A549 (cell line): ENCODE measurements around the gene HOXC6. TPM values are rescaled to one million over a fixed set of nuclear protein-coding genes. Genes with fewer than 3 reads are reported as not detected.

ENCODE experiments used
- ATAC-seq, 2 experiments: fragments of 200-7000 bp in 1 of 2; fragments of >200 bp in 1 of 2; cut with Nextera tagmentation in 1 of 2; cut with Tn5 transposase in 1 of 2; 3 replicates each; pipeline versions ENCODE4 v1.8.0 to v1.9.1; 2018 to 2020; ENCODE audit warnings: mild to moderate bottlenecking in 1 of 2, moderate library complexity in 1 of 2
- CTCF ChIA-PET: fragments of 300-600 bp; sonication (Branson Sonifier 250); formaldehyde crosslinking; extraction: SDS; loops from one replicate; lab custom pipeline; 2021; ENCODE audit warnings: antibody characterized with exemption, inconsistent platforms; lab: Yijun Ruan, JAX
- POLR2A ChIA-PET: fragments of 350-600 bp; formaldehyde crosslinking; extraction: SDS; loops from one replicate; lab custom pipeline; 2021; ENCODE audit warnings: antibody characterized with exemption, inconsistent platforms; lab: Yijun Ruan, JAX
- DNase-seq, 2 experiments: peaks; one replicate each; pipeline versions ENCODE4 v3.0.0 to v3.0.0-alpha.2; 2011 to 2016; ENCODE audit warnings: low read depth in 1 of 2, low spot score in 1 of 2
- FAIRE-seq: peaks from 2 replicates; lab custom pipeline; 2011; peaks lifted over from hg19 to GRCh38; lab: Jason Lieb, UNC
- H3K27ac ChIP-seq, 2 experiments: fragments of >200 bp; sonication (Bioruptor Twin); formaldehyde crosslinking; 3 replicates each; pipeline ENCODE4 v1.5.1; 2016 to 2017
- H3K4me1 ChIP-seq: fragments of >200 bp; sonication (Bioruptor Twin); formaldehyde crosslinking; 3 replicates; pipeline ENCODE4 v1.6.1; 2016
- H3K4me2 ChIP-seq: fragments of >200 bp; sonication (Bioruptor Twin); formaldehyde crosslinking; 3 replicates; pipeline ENCODE4 v1.6.1; 2016
- H3K4me3 ChIP-seq: fragments of >200 bp; sonication (Bioruptor Twin); formaldehyde crosslinking; 3 replicates; pipeline ENCODE4 v1.5.1; 2016
- H3K9me3 ChIP-seq: fragments of >200 bp; sonication (Bioruptor Twin); formaldehyde crosslinking; 3 replicates; pipeline ENCODE4 v1.6.1; 2016
- CHD2 ChIP-seq: fragments of 150-350 bp; IDR thresholded peaks from 2 replicates; pipeline ENCODE4 v1.6.1; 2014; ENCODE audit warnings: low read length; ENCODE audit not compliant: partially characterized antibody
- E2F6 ChIP-seq: IDR thresholded peaks from 2 replicates; pipeline ENCODE4 v1.6.1; 2012; ENCODE audit warnings: low read depth, borderline replicate concordance
- ESRRA ChIP-seq: fragments of 150-350 bp; IDR thresholded peaks from 2 replicates; pipeline ENCODE4 v1.6.1; 2014; ENCODE audit warnings: mild to moderate bottlenecking, low read length, borderline replicate concordance
- FOSL2 ChIP-seq, 2 experiments: fragments of 450-650 bp in 1 of 2; fragments of >200 bp in 1 of 2; sonication (Bioruptor Twin) in 1 of 2; formaldehyde crosslinking; IDR thresholded peaks; 2 replicates each; pipeline versions ENCODE4 v1.5.0 to v1.6.1; 2016 to 2020; ENCODE audit warnings: mild to moderate bottlenecking in 1 of 2, moderate library complexity in 1 of 2
- HDAC2 ChIP-seq: fragments of 200-600 bp; sonication (generic); IDR thresholded peaks from 2 replicates; pipeline ENCODE4 v1.6.1; 2016
- HOXB13 ChIP-seq: fragments of 250-450 bp; sonication (Bioruptor Pico); IDR thresholded peaks from 2 replicates; pipeline ENCODE4 v1.5.0; 2020; ENCODE audit warnings: low read depth, mild to moderate bottlenecking, moderate library complexity
- KDM1A ChIP-seq: fragments of 200-600 bp; sonication (generic); IDR thresholded peaks from 2 replicates; pipeline ENCODE4 v1.6.1; 2016; ENCODE audit warnings: low read depth, mild to moderate bottlenecking
- MYC ChIP-seq: IDR thresholded peaks from 2 replicates; pipeline ENCODE4 v1.6.1; 2012; ENCODE audit warnings: mild to moderate bottlenecking, inconsistent platforms, low read length, improper control_type of control experiment, borderline replicate concordance
- NFE2L2 ChIP-seq: fragments of 150-350 bp; conservative IDR thresholded peaks from 2 replicates; pipeline ENCODE4 v1.6.1; 2014; ENCODE audit warnings: low read length
- POLR2A ChIP-seq: IDR thresholded peaks from 2 replicates; pipeline ENCODE4 v1.6.1; 2012; ENCODE audit warnings: mild to moderate bottlenecking, low read length
- POLR2AphosphoS2 ChIP-seq: conservative IDR thresholded peaks from 2 replicates; pipeline ENCODE4 v1.6.1; 2012; ENCODE audit warnings: low read length, improper control_type of control experiment, inconsistent platforms
- RAD21 ChIP-seq, 2 experiments: fragments of >200 bp in 1 of 2; sonication (Bioruptor Twin) in 1 of 2; formaldehyde crosslinking in 1 of 2; IDR thresholded peaks in 1 of 2; conservative IDR thresholded peaks in 1 of 2; 2 replicates in 1 of 2; 3 replicates in 1 of 2; pipeline ENCODE4 v1.6.1; 2012 to 2018; ENCODE audit warnings: inconsistent platforms in 1 of 2
- RNF2 ChIP-seq: fragments of 200-600 bp; sonication (generic); IDR thresholded peaks from 2 replicates; pipeline ENCODE4 v1.6.1; 2016; ENCODE audit warnings: low read depth, mild to moderate bottlenecking, antibody characterized with exemption, moderate library complexity, borderline replicate concordance
- SREBF2 ChIP-seq: fragments of 450-650 bp; IDR thresholded peaks from 2 replicates; pipeline ENCODE4 v1.6.1; 2014; ENCODE audit warnings: mild to moderate bottlenecking, moderate library complexity
- TFCP2L1 ChIP-seq: fragments of 250-450 bp; sonication (Bioruptor Pico); IDR thresholded peaks from 2 replicates; pipeline ENCODE4 v1.5.0; 2021; ENCODE audit warnings: mild to moderate bottlenecking
- USF2 ChIP-seq: fragments of 450-650 bp; IDR thresholded peaks from 2 replicates; pipeline ENCODE4 v1.6.1; 2014; ENCODE audit warnings: antibody characterized with exemption
- ZFP36 ChIP-seq: fragments of 450-650 bp; IDR thresholded peaks from 2 replicates; pipeline ENCODE4 v1.6.1; 2014; ENCODE audit warnings: borderline replicate concordance; ENCODE audit not compliant: partially characterized antibody
- ZNF302 ChIP-seq: fragments of 250-450 bp; sonication (Bioruptor Pico); IDR thresholded peaks from 2 replicates; pipeline ENCODE4 v1.9.0; 2021; ENCODE audit warnings: inconsistent platforms, mild to moderate bottlenecking, moderate library complexity
- WGBS: methylation state at CpG from one replicate; pipeline ENCODE4 v1.1.6; 2017; ENCODE audit errors: missing lambda C conversion rate; 5-methylcytosine and 5-hydroxymethylcytosine counted together
- polyA plus RNA-seq, 4 experiments: library from polyadenylated mRNA; depleted of rRNA in 3 of 4; stranded (reverse); fragments of >200 nt; fragmentation: RNase III in 1 of 4; extraction: RNeasy Plus Mini Kit Qiagen cat#74134 plus additional on column Dnase treatment in 1 of 4; gene quantifications; 2 replicates in 3 of 4; 3 replicates in 1 of 4; pipeline ENCODE4 v1.2.3, GENCODE V29; 2011 to 2017
- TF ChIP-seq, protein P1 (sequence below): fragments of >200 bp; sonication (Bioruptor Twin); formaldehyde crosslinking; IDR thresholded peaks from 2 replicates; pipeline ENCODE4 v1.6.1; 2016
- TF ChIP-seq, protein P2 (sequence below): fragments of >200 bp; sonication (Bioruptor Twin); formaldehyde crosslinking; IDR thresholded peaks from 3 replicates; pipeline ENCODE4 v1.6.1; 2016
- TF ChIP-seq, protein P3 (sequence below): IDR thresholded peaks from 2 replicates; pipeline ENCODE4 v1.6.1; 2012

HOXC6 gene
- polyA plus RNA-seq, 2 of the 4 experiments (the other 2 are of a cell fraction): 5.2 to 6.0 TPM

- TF ChIP-seq ESRRA: no peak
- no peak for TF ChIP-seq ZFP36
- TF ChIP-seq, protein P1, sequence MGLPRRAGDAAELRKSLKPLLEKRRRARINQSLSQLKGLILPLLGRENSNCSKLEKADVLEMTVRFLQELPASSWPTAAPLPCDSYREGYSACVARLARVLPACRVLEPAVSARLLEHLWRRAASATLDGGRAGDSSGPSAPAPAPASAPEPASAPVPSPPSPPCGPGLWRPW: no peak
- no peak for TF ChIP-seq HOXB13 (CRISPR knock-in tag)
- TF ChIP-seq USF2: no peak
- TF ChIP-seq NFE2L2: no peak
- TF ChIP-seq, protein P2, sequence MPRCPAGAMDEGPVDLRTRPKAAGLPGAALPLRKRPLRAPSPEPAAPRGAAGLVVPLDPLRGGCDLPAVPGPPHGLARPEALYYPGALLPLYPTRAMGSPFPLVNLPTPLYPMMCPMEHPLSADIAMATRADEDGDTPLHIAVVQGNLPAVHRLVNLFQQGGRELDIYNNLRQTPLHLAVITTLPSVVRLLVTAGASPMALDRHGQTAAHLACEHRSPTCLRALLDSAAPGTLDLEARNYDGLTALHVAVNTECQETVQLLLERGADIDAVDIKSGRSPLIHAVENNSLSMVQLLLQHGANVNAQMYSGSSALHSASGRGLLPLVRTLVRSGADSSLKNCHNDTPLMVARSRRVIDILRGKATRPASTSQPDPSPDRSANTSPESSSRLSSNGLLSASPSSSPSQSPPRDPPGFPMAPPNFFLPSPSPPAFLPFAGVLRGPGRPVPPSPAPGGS: no peak
- no peak for TF ChIP-seq ZNF302
- TF ChIP-seq, protein P3, sequence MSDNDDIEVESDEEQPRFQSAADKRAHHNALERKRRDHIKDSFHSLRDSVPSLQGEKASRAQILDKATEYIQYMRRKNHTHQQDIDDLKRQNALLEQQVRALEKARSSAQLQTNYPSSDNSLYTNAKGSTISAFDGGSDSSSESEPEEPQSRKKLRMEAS: no peak
- no peak overlapping the region for H3K4me2 ChIP-seq
- ATAC-seq (no peak), FAIRE-seq (no peak), DNase-seq (no peak)
- POLR2A ChIA-PET: interaction anchor here (0.6 to 1.1 kb wide), 3 partner anchors 10 to 56 kb away, joined by 3 to 4 read pairs (median 3); partner anchors contain the start of gene HOXC10
- no peak overlapping the region for H3K4me3 ChIP-seq
- WGBS: 93% methylated on average over 55 of the region's 60 CpGs
- H3K27ac ChIP-seq: peak overlapping the region; percentile 78 to 89; a peak in 5 of 6 replicates
- H3K9me3 ChIP-seq: no peaks in the 10 kb centered on the region
- H3K4me1 ChIP-seq: peaks cover 20% of the 10 kb centered on the region
- CTCF ChIA-PET: interaction anchor here (1.0 to 28.7 kb wide), 7 partner anchors 8 to 251 kb away, joined by 3 to 1074 read pairs (median 22); partner anchors contain the start of genes HOXC10, HOXC8 and SMUG1
These were observed 33.8 kb upstream of the HOXC6 start for GRCh38 chr12:53994264-53995001.

GRCh38 chr12:53995002-53995377 is 33.2 kb upstream of the HOXC6 start:
- peaks cover 14% of the 10 kb centered on the region for H3K4me1 ChIP-seq
- FAIRE-seq (no peak), DNase-seq (no peak)
- WGBS: 84% methylated on average over 17 of the region's 17 CpGs
- no peak for TF ChIP-seq HDAC2
- TF ChIP-seq RAD21 (conservative IDR thresholded peaks at IDR 0.05 in 1 of 2, IDR thresholded peaks at IDR 0.05 in 1 of 2): no peak
- TF ChIP-seq POLR2A: no peak
- no peak for TF ChIP-seq CHD2
- TF ChIP-seq, protein P2: no peak
- no peak for TF ChIP-seq POLR2AphosphoS2
- TF ChIP-seq RNF2: no peak
- TF ChIP-seq FOSL2 (IDR thresholded peaks at IDR 0.05): no peak
- no peak for TF ChIP-seq FOSL2 (CRISPR knock-in tag; IDR thresholded peaks at IDR 0.05)
- TF ChIP-seq TFCP2L1 (CRISPR knock-in tag): no peak
- no peak for TF ChIP-seq SREBF2
- no peak for TF ChIP-seq ESRRA
- TF ChIP-seq USF2: no peak
- TF ChIP-seq NFE2L2: no peak
- TF ChIP-seq E2F6: no peak
- no peak for TF ChIP-seq MYC
- no peak for TF ChIP-seq KDM1A
- TF ChIP-seq, all 56 proteins: peak for 0
- no peaks in the 10 kb centered on the region for H3K9me3 ChIP-seq
- H3K4me2 ChIP-seq: peak overlapping the region; percentile 50
- peak overlapping the region; percentile 37 for H3K4me3 ChIP-seq
- CTCF ChIA-PET: interaction anchor here (1.4 to 28.7 kb wide), 4 partner anchors 8 to 205 kb away, joined by 6 to 1074 read pairs (median 88); partner anchors contain the start of genes HOXC10 and SMUG1
- POLR2A ChIA-PET: interaction anchor here (0.6 to 1.1 kb wide), 3 partner anchors 10 to 57 kb away, joined by 3 to 4 read pairs (median 3); partner anchors contain the start of gene HOXC10
- no peak for ATAC-seq
- H3K27ac ChIP-seq: peak overlapping the region; percentile 78 to 89
